ENCODE data around the gene FZD2. TPM values are rescaled to one million over a fixed set of nuclear protein-coding genes. Genes with fewer than 3 reads are reported as not detected.

Gene FZD2
- total RNA-seq, 1 experiment from 2014 or later: 11.6 TPM

- no peak for DNase-seq
- intact Hi-C loops (cut with micrococcal nuclease): no loop called here
- Histone ChIP-seq H4K20me1 (ENCODE audit: low read length) (no peaks in the 10 kb centered on the region), H3K9me2 (replicated peaks; ENCODE audit: low read length) (no peaks in the 10 kb centered on the region), H2AFZ (ENCODE audit: low read length) (no peak overlapping the region), H3K9ac (ENCODE audit: low read length) (no peak overlapping the region), H3K4me2 (ENCODE audit: low read length) (no peak overlapping the region), H3K4me1 (ENCODE audit: insufficient read depth, low read length) (peaks cover 31% of the 10 kb centered on the region), H3K27me3 (ENCODE audit: low read length) (no peaks in the 10 kb centered on the region), H3F3A (ENCODE audit: low read length, unreplicated experiment) (no peaks in the 10 kb centered on the region), H3K4me3 (ENCODE audit: low read length) (no peak overlapping the region), H3K36me3 (ENCODE audit: low read depth, low read length) (no peaks in the 10 kb centered on the region), H3K9me3 (ENCODE audit: low read length) (no peaks in the 10 kb centered on the region), H3K79me2 (ENCODE audit: low read length) (no peaks in the 10 kb centered on the region), H3K27ac (ENCODE audit: low read length) (no peak overlapping the region)
- ATAC-seq: no peak
- BruUV-seq (replicated peaks): no TSS peak
- ChIA-PET CTCF (interaction anchor here (0.7 kb wide), 1 partner anchor 15 kb away, joined by 3 read pairs; no protein-coding TSS in a partner anchor), POLR2A (ENCODE audit: unreplicated experiment) (no interaction called here)
- TF ChIP-seq EZH2 (IDR thresholded peaks at IDR 0.05; ENCODE audit: low read length, unreplicated experiment) (no peak), EZH2phosphoT487 (IDR thresholded peaks at IDR 0.05; ENCODE audit: borderline replicate concordance, low read length) (no peak)
- TF ChIP-seq, protein P1, sequence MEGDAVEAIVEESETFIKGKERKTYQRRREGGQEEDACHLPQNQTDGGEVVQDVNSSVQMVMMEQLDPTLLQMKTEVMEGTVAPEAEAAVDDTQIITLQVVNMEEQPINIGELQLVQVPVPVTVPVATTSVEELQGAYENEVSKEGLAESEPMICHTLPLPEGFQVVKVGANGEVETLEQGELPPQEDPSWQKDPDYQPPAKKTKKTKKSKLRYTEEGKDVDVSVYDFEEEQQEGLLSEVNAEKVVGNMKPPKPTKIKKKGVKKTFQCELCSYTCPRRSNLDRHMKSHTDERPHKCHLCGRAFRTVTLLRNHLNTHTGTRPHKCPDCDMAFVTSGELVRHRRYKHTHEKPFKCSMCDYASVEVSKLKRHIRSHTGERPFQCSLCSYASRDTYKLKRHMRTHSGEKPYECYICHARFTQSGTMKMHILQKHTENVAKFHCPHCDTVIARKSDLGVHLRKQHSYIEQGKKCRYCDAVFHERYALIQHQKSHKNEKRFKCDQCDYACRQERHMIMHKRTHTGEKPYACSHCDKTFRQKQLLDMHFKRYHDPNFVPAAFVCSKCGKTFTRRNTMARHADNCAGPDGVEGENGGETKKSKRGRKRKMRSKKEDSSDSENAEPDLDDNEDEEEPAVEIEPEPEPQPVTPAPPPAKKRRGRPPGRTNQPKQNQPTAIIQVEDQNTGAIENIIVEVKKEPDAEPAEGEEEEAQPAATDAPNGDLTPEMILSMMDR (conservative IDR thresholded peaks at IDR 0.05; ENCODE audit: low read depth, low read length): no peak
Observed at GRCh38 chr17:44548376-44549230, 8.7 kb upstream of the FZD2 start.

DNA sequence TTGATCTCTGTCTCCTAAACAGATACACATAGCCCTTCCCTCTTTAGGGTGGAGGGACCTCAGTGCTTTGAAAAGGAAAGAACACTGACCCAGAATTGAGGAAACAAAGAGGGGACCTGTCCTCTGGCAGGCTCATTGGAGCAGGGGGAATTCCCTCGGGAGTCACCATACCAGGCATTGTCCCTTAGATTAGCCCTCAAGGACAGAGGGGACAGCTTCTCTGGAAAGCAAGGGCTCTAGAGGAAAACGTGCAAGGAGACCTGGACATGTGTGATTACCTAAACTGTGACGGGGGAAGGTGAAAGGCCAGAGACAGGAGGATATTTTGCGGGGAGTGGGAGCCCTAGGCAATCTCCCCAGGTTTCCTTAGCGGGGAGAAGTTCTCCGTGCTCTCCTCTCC is 7.6 kb upstream of the FZD2 start:
- Histone ChIP-seq H3K9me2 (replicated peaks; ENCODE audit: low read length) (no peaks in the 10 kb centered on the region), H3K36me3 (ENCODE audit: low read depth, low read length) (no peaks in the 10 kb centered on the region), H4K20me1 (ENCODE audit: low read length) (no peaks in the 10 kb centered on the region), H3K4me2 (ENCODE audit: low read length) (no peak overlapping the region), H3K9ac (ENCODE audit: low read length) (no peak overlapping the region), H3K4me1 (ENCODE audit: insufficient read depth, low read length) (peaks cover 21% of the 10 kb centered on the region), H3K79me2 (ENCODE audit: low read length) (no peaks in the 10 kb centered on the region), H3K9me3 (ENCODE audit: low read length) (no peaks in the 10 kb centered on the region), H3K27ac (ENCODE audit: low read length) (no peak overlapping the region), H3K4me3 (ENCODE audit: low read length) (no peak overlapping the region), H3F3A (ENCODE audit: low read length, unreplicated experiment) (no peaks in the 10 kb centered on the region), H2AFZ (ENCODE audit: low read length) (no peak overlapping the region), H3K27me3 (ENCODE audit: low read length) (no peaks in the 10 kb centered on the region)
- ChIA-PET CTCF (no interaction called here), POLR2A (ENCODE audit: unreplicated experiment) (no interaction called here)
- TF ChIP-seq, protein P1 (conservative IDR thresholded peaks at IDR 0.05; ENCODE audit: low read depth, low read length): no peak
- TF ChIP-seq EZH2phosphoT487 (IDR thresholded peaks at IDR 0.05; ENCODE audit: borderline replicate concordance, low read length): no peak
- no peak for TF ChIP-seq EZH2 (IDR thresholded peaks at IDR 0.05; ENCODE audit: low read length, unreplicated experiment)
- ATAC-seq (no peak), DNase-seq (no peak)
- intact Hi-C loops (cut with micrococcal nuclease): no loop called here
- no TSS peak for BruUV-seq (replicated peaks)

DNA sequence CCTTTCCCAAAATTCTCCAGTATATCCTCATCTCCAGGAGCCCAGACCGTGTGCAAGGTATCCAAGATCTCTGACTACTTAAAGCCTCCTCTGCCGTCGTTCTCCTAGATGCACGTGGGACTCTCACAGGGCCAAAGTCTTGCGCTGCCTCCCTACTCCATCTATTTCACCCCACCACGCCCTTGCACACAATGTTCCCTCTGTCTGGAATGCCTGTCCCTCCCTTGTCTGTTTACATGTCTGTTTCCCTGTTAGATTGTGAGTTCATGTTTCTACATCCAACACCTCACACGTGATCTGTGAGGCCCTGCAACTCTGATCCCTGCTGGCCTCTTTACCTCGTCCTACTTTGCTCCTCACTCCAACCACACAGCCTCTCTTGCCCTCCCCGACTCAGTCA is 4.9 kb upstream of the FZD2 start:
- Histone ChIP-seq H3K27me3 (ENCODE audit: low read length) (no peaks in the 10 kb centered on the region), H4K20me1 (ENCODE audit: low read length) (no peaks in the 10 kb centered on the region), H3K36me3 (ENCODE audit: low read depth, low read length) (no peaks in the 10 kb centered on the region), H3K9me3 (ENCODE audit: low read length) (no peaks in the 10 kb centered on the region), H3K4me3 (ENCODE audit: low read length) (no peak overlapping the region), H3K27ac (ENCODE audit: low read length) (no peak overlapping the region), H3F3A (ENCODE audit: low read length, unreplicated experiment) (no peaks in the 10 kb centered on the region), H2AFZ (ENCODE audit: low read length) (no peak overlapping the region), H3K4me1 (ENCODE audit: insufficient read depth, low read length) (peaks cover 16% of the 10 kb centered on the region), H3K4me2 (ENCODE audit: low read length) (no peak overlapping the region), H3K9ac (ENCODE audit: low read length) (no peak overlapping the region), H3K79me2 (ENCODE audit: low read length) (no peaks in the 10 kb centered on the region), H3K9me2 (replicated peaks; ENCODE audit: low read length) (no peaks in the 10 kb centered on the region)
- POLR2A ChIA-PET (ENCODE audit: unreplicated experiment): no interaction called here
- no peak for DNase-seq
- CTCF ChIA-PET: no interaction called here
- no TSS peak for BruUV-seq (replicated peaks)
- intact Hi-C loops (cut with micrococcal nuclease): no loop called here
- TF ChIP-seq EZH2 (IDR thresholded peaks at IDR 0.05; ENCODE audit: low read length, unreplicated experiment) (no peak), EZH2phosphoT487 (IDR thresholded peaks at IDR 0.05; ENCODE audit: borderline replicate concordance, low read length) (no peak)
- TF ChIP-seq, protein P1 (conservative IDR thresholded peaks at IDR 0.05; ENCODE audit: low read depth, low read length): no peak
- no peak for ATAC-seq

Data from PC-3 (cell line).